ENCODE measurements around the gene RASSF8. TPM values are rescaled to one million over a fixed set of nuclear protein-coding genes. Genes with fewer than 3 reads are reported as not detected.

RASSF8 gene
- total RNA-seq, 1 donor from 2014 or later = 29.6 TPM

- no peak overlapping the region for H3K4me3 ChIP-seq (ENCODE audit: low read depth, low read length)
- TF ChIP-seq CTCF (conservative IDR thresholded peaks at IDR 0.05; ENCODE audit: low read depth, low read length) = no peak
Observed at GRCh38 chr12:26043135-26044006, 84.9 kb downstream of the RASSF8 start.

GRCh38 chr12:26044007-26044394, 85.5 kb downstream of the RASSF8 start:
- H3K4me3 ChIP-seq (ENCODE audit: low read depth, low read length) = no peak overlapping the region
- DNase-seq (ENCODE audit: low read depth) = no peak
- TF ChIP-seq CTCF (conservative IDR thresholded peaks at IDR 0.05; ENCODE audit: low read depth, low read length) = no peak

More at GRCh38 chr12:26043135-26044006, 84.9 kb downstream of the RASSF8 start:
- no peak for DNase-seq (ENCODE audit: low read depth)

- no peak overlapping the region for H3K4me3 ChIP-seq (ENCODE audit: low read depth, low read length)
- TF ChIP-seq CTCF (conservative IDR thresholded peaks at IDR 0.05; ENCODE audit: low read depth, low read length) = no peak
- DNase-seq (ENCODE audit: low read depth) = no peak
Observed at GRCh38 chr12:26044592-26044991, 86.1 kb downstream of the RASSF8 start.

- H3K4me3 ChIP-seq (ENCODE audit: low read depth, low read length) = no peak overlapping the region
- DNase-seq (ENCODE audit: low read depth) = no peak
- no peak for TF ChIP-seq CTCF (conservative IDR thresholded peaks at IDR 0.05; ENCODE audit: low read depth, low read length)
Observed at GRCh38 chr12:26046203-26046602, 87.7 kb downstream of the RASSF8 start.

- DNase-seq (ENCODE audit: low read depth) = no peak
- no peak for TF ChIP-seq CTCF (conservative IDR thresholded peaks at IDR 0.05; ENCODE audit: low read depth, low read length)
- H3K4me3 ChIP-seq (ENCODE audit: low read depth, low read length) = no peak overlapping the region
Observed at GRCh38 chr12:26046906-26047305, 88.4 kb downstream of the RASSF8 start.

GRCh38 chr12:26047401-26048226, 89.1 kb downstream of the RASSF8 start:
- no peak overlapping the region for H3K4me3 ChIP-seq (ENCODE audit: low read depth, low read length)
- no peak for DNase-seq (ENCODE audit: low read depth)
- no peak for TF ChIP-seq CTCF (conservative IDR thresholded peaks at IDR 0.05; ENCODE audit: low read depth, low read length)
